Measurements from ENCODE around the gene NRG3.

The NRG3 gene

GRCh38 chr10:82092111-82092510, 217.1 kb downstream of the NRG3 start:
- DNase-seq (ENCODE audit: low read depth) = no peak

- no peak for DNase-seq (ENCODE audit: low read depth)
These were observed 249.7 kb downstream of the NRG3 start for GRCh38 chr10:82124713-82125112.

GRCh38 chr10:82128527-82128926, 253.5 kb downstream of the NRG3 start:
- no peak for DNase-seq (ENCODE audit: low read depth)

- no peak for DNase-seq (ENCODE audit: low read depth)
These were observed 261.1 kb downstream of the NRG3 start for GRCh38 chr10:82136103-82136502.

DNA sequence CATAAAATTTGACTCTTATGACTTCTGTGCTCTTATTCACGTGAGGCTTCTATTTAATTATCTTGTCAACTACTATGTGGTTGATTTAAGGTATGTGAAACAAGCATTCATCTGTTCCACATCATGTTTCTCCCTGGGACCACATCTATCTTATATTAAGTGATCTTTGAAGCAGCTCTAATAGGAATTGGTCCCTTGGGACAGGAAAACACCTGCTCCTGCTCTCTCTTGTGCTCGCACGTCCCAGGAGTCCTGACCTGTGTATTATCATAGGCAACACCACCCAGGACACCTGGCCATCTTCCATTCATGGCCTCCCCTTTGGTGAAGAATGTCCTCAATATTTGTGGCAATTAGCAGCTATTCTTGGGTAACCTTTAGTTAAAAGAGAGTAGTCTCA, 269.2 kb downstream of the NRG3 start:
- DNase-seq (ENCODE audit: low read depth) = no peak

DNA sequence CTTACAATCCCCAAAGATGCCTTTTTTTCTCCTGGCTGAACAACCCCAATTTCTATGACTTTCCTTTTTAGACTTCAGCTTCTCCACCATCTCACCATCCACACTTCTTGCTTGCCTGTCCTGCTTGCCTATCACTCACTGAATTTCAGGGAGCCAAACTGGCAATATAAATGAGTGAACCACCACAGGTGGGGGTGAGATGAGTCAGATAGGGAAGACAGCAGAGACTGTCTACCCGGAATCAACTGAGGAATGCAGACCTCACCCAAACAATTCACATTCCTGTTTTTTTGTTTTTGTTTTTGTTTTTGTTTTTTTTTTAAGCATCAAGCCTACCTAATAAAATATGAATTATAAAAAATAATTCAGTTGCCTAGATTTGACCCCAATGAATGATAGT, 273.8 kb downstream of the NRG3 start:
- DNase-seq (ENCODE audit: low read depth) = no peak

- DNase-seq (ENCODE audit: low read depth) = no peak
These were observed 274.7 kb downstream of the NRG3 start for GRCh38 chr10:82149674-82150073.

GRCh38 chr10:82150123-82150900, 275.3 kb downstream of the NRG3 start:
- peak; percentile 5 for DNase-seq (ENCODE audit: low read depth)

DNA sequence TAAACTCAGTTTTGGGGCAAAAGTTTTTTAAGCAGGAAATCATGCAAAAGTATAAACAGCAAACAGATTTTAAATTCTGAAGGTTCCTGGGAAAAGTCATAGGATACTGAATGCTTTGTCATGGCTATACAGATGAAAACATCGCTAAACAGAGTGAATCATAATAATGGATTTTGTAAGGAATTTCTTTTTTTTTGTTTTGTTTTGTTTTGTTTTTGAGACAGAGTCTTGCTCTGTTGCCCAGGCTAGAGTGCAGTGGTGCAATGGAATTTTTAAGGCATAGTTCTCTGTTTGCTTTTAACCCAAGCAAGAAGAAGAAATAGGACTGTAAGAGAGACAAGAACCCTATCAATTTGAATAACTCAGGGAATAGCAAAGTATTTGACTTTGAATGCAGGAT, 285.3 kb downstream of the NRG3 start:
- no peak for DNase-seq (ENCODE audit: low read depth)

- DNase-seq (ENCODE audit: low read depth) = no peak
These were observed 286.3 kb downstream of the NRG3 start for GRCh38 chr10:82161264-82161663.

- DNase-seq (ENCODE audit: low read depth) = no peak
These were observed 287.7 kb downstream of the NRG3 start for GRCh38 chr10:82162549-82163195.

- DNase-seq (ENCODE audit: low read depth) = no peak
These were observed 296.9 kb downstream of the NRG3 start for GRCh38 chr10:82171899-82172298.

GRCh38 chr10:82176587-82176986, 301.6 kb downstream of the NRG3 start:
- DNase-seq (ENCODE audit: low read depth) = no peak

DNA sequence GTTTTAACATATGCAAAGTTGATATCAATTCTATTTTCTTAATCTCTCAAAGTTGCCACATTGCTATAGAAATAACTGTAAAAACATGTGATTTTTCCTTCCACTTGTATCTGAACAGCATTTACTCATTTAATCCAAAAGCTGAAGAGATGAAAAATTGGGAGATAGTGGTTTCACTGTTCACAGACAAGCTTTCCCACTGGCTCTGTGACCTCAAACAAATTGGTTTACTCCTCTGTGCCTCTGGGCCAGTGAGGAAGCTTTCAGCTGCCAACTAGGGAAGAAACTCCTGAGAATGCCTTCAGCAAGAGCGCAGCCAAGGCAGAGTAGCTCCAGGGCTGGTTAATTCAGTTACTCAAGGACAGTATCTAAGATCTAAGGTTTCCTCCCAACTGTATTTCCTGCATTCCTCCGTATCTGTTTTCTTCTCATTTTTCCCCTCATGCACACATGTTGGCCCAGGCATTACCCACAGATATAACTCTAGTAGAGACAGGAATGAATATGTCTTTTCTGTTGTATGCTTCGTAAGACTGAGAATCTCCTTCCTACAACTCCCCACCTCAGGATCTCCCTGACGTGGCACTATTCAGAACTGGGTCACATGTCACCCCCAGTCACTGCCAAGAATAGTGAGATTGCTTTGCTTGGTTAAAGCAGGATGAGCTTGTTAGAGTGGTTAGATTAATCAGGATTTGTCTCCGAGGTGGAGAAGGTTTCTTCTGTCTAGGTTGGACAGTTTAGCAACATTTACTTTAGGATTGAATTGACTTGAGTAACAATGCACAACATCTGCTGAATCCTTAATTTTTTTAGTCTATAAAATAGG, 315.7 kb downstream of the NRG3 start:
- no peak for DNase-seq (ENCODE audit: low read depth)

DNA sequence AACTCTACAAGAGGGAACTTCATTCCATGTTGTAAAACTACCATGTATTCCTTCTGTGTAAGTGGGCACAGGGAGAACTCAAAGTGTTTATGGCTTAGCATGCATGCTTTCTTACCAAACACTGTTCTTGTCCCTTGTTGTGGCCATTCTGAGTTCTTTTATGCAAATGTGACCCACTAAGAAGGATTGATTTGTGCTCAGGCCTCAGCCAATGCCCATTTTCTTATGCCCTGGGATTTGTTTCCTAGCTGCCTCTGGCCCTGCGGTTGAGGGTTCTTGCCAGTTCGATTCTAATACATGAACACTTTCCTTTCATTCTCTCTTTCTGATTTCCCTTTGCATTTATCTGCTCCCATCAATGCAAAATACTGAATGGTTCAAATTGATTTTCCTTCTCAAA, 316.7 kb downstream of the NRG3 start:
- DNase-seq (ENCODE audit: low read depth) = no peak

- DNase-seq (ENCODE audit: low read depth) = no peak
These were observed 317.7 kb downstream of the NRG3 start for GRCh38 chr10:82192665-82193064.

DNA sequence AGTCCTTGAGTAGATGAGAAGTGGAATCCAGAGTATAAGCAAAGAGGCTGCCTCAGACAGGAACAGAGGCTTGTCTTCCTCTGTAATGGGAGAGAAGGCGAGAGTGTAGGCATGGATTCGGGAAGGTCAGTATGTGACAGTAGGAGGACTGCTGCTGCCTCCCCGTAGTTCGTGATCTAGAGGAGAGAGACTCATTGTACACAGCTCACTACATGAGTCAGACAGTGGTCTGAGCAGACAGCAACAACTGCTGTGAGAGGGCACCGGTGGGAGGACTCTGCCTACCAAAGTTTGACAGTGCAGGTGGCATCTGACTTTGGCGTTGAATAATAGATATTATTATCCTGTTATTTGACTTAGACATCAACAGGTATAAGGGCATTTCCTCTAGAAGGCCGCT, 319.4 kb downstream of the NRG3 start:
- DNase-seq (ENCODE audit: low read depth) = no peak

GRCh38 chr10:82206831-82207230, 331.8 kb downstream of the NRG3 start:
- no peak for DNase-seq (ENCODE audit: low read depth)

- no peak for DNase-seq (ENCODE audit: low read depth)
These were observed 333.7 kb downstream of the NRG3 start for GRCh38 chr10:82208726-82209125.

DNA sequence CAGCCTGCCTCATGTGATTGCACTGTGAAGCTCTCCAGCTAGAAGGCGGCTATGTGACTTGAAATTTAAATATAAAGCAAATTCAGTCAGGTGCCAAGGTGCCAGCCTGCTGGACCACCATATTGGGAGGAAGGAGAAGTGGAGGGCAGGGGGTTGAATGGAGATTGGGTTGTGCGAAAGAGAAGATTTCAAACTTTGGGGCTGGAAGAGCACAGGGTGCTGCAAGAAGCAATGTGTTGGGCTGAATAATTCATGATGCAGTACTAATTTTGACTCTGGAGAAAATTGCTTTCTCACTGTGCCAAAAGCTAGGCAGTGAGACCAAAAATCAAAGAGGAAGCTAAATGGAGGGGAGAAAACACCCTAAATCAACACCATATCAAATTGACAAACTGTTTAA, 335.3 kb downstream of the NRG3 start:
- no peak for DNase-seq (ENCODE audit: low read depth)

DNA sequence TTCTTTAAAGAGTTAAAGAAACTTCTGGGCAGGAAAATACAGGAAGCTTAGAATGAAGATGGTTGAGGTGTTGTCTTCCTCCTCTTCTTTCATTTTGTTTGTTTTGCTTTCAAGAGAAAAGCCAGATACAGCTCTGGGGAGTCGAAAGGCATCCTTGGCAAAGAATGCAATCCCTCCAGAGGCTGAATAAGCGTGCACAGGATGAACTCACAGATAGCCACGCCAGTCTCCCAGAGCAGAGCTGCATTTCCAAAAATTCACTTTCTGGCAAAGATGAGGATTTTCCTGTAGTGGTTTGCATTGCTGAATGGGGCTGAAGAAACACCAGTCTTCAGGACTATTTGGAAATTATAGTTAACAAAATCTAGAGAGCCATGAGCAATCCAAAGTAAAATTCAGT, 336.4 kb downstream of the NRG3 start:
- no peak for DNase-seq (ENCODE audit: low read depth)

GRCh38 chr10:82212753-82213152, 337.8 kb downstream of the NRG3 start:
- DNase-seq (ENCODE audit: low read depth) = no peak

GRCh38 chr10:82213784-82214183, 338.8 kb downstream of the NRG3 start:
- DNase-seq (ENCODE audit: low read depth) = no peak

Measured in CMK (cell line).